ENCODE results near the gene ACTN4. TPM values are rescaled to one million over a fixed set of nuclear protein-coding genes. Genes with fewer than 3 reads are reported as not detected.

Gene ACTN4
- total RNA-seq, 1 experiment from 2014 or later, result 1,462 TPM

- no peak for TF ChIP-seq CTCF (IDR thresholded peaks at IDR 0.05; ENCODE audit: unreplicated experiment)
These were observed 40.5 kb downstream of the ACTN4 start for GRCh38 chr19:38687837-38688378.

GRCh38 chr19:38690146-38690545 lies 42.7 kb downstream of the ACTN4 start:
- H3K4me3 Mint-ChIP-seq (ENCODE audit: low read depth, unreplicated experiment), result no peak overlapping the region
- H3K4me1 Mint-ChIP-seq (ENCODE audit: low read depth, unreplicated experiment), result peaks cover 95% of the 10 kb centered on the region
- intact Hi-C loops (cut with micrococcal nuclease; ENCODE audit: unreplicated experiment), result no loop called here
- peaks cover 100% of the 10 kb centered on the region for H3K36me3 Mint-ChIP-seq (ENCODE audit: insufficient read depth, unreplicated experiment)
- peak overlapping the region; percentile 100 for H3K27ac Mint-ChIP-seq (ENCODE audit: unreplicated experiment)
- no peaks in the 10 kb centered on the region for H3K27me3 Mint-ChIP-seq (ENCODE audit: unreplicated experiment)
- TF ChIP-seq CTCF (IDR thresholded peaks at IDR 0.05; ENCODE audit: unreplicated experiment), result no peak
- CTCF ChIA-PET, result no interaction called here
- H3K9me3 Mint-ChIP-seq (ENCODE audit: low read depth, unreplicated experiment), result no peaks in the 10 kb centered on the region
- no TSS peak for BruUV-seq (replicated peaks)
- DNase-seq, result no peak

More at GRCh38 chr19:38687837-38688378, 40.5 kb downstream of the ACTN4 start:
- Mint-ChIP-seq H3K36me3 (ENCODE audit: insufficient read depth, unreplicated experiment) (peaks cover 100% of the 10 kb centered on the region), H3K4me1 (ENCODE audit: low read depth, unreplicated experiment) (peaks cover 95% of the 10 kb centered on the region), H3K27ac (ENCODE audit: unreplicated experiment) (peak overlapping the region; percentile 100), H3K27me3 (ENCODE audit: unreplicated experiment) (no peaks in the 10 kb centered on the region), H3K9me3 (ENCODE audit: low read depth, unreplicated experiment) (peaks cover under 1% of the 10 kb centered on the region), H3K4me3 (ENCODE audit: low read depth, unreplicated experiment) (no peak overlapping the region)
- intact Hi-C loops (cut with micrococcal nuclease; ENCODE audit: unreplicated experiment), result no loop called here
- no peak for DNase-seq
- BruUV-seq (replicated peaks), result no TSS peak
- CTCF ChIA-PET, result no interaction called here

- TF ChIP-seq CTCF (IDR thresholded peaks at IDR 0.05; ENCODE audit: unreplicated experiment), result no peak
- Mint-ChIP-seq H3K36me3 (ENCODE audit: insufficient read depth, unreplicated experiment) (peaks cover 100% of the 10 kb centered on the region), H3K27me3 (ENCODE audit: unreplicated experiment) (no peaks in the 10 kb centered on the region), H3K27ac (ENCODE audit: unreplicated experiment) (peak overlapping the region; percentile 100), H3K4me3 (ENCODE audit: low read depth, unreplicated experiment) (no peak overlapping the region), H3K9me3 (ENCODE audit: low read depth, unreplicated experiment) (no peaks in the 10 kb centered on the region), H3K4me1 (ENCODE audit: low read depth, unreplicated experiment) (peaks cover 95% of the 10 kb centered on the region)
- intact Hi-C loops (cut with micrococcal nuclease; ENCODE audit: unreplicated experiment), result no loop called here
- CTCF ChIA-PET, result interaction anchor here (1.3 kb wide), 1 partner anchor 20 kb away, joined by 3 read pairs; no protein-coding TSS in a partner anchor
- DNase-seq, result no peak
- no TSS peak for BruUV-seq (replicated peaks)
These were observed 43.4 kb downstream of the ACTN4 start for GRCh38 chr19:38690832-38691231.

- DNase-seq, result peak; percentile 80
- peak overlapping the region; percentile 100 for H3K27ac Mint-ChIP-seq (ENCODE audit: unreplicated experiment)
- H3K9me3 Mint-ChIP-seq (ENCODE audit: low read depth, unreplicated experiment), result no peaks in the 10 kb centered on the region
- H3K4me1 Mint-ChIP-seq (ENCODE audit: low read depth, unreplicated experiment), result peaks cover 95% of the 10 kb centered on the region
- no peaks in the 10 kb centered on the region for H3K27me3 Mint-ChIP-seq (ENCODE audit: unreplicated experiment)
- no TSS peak for BruUV-seq (replicated peaks)
- H3K4me3 Mint-ChIP-seq (ENCODE audit: low read depth, unreplicated experiment), result peak overlapping the region; percentile 69
- CTCF ChIA-PET, result interaction anchor here (0.6 to 4.5 kb wide), 5 partner anchors 8 to 33 kb away, joined by 3 to 19 read pairs (median 4); no protein-coding TSS in a partner anchor
- intact Hi-C loops (cut with micrococcal nuclease; ENCODE audit: unreplicated experiment), result loop anchor here (2.0 kb wide), 2 partner anchors 25 to 33 kb away; no protein-coding TSS in a partner anchor
- TF ChIP-seq CTCF (IDR thresholded peaks at IDR 0.05; ENCODE audit: unreplicated experiment), result no peak
- H3K36me3 Mint-ChIP-seq (ENCODE audit: insufficient read depth, unreplicated experiment), result peaks cover 100% of the 10 kb centered on the region
These were observed 44.5 kb downstream of the ACTN4 start for GRCh38 chr19:38691938-38692457.

Data from Calu3 (cell line).